Measurements from ENCODE around the gene KRT83.

DNA sequence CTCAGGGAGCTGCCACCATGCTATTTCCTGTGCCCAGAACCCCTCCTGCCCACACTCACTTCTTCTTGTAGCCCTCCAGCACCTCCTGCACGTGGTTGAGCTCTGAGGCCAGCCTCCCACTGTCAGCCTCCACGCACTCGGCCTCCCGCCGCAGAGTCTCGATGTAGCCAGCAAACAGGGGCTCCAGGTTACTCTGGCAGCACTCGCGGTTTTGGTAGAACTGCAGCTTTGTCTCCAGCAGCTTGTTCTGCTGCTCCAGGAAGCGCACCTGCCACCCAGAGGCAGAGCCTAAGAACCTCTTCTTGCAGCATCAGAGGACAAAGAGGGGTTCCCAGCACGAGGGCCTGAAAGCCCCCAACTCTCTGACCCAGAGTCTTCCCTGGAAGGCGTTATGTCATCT is 2.1 kb downstream of the KRT83 start:
- TF ChIP-seq CTCF (IDR thresholded peaks at IDR 0.05; ENCODE audit: insufficient read depth, low read length) (no peak), POLR2AphosphoS5 (IDR thresholded peaks at IDR 0.05; ENCODE audit: low read depth) (no peak)
